ENCODE data around the gene RCN2.
"Not testable (repeated sequence)": the region's sequence is repeated elsewhere in the genome, so short reads cannot be mapped to it uniquely, and the experiment has no call there.

The RCN2 gene

GRCh38 chr15:76932135-76932966 is 802 bp downstream of the RCN2 start:
- no peak for DNase-seq

DNA sequence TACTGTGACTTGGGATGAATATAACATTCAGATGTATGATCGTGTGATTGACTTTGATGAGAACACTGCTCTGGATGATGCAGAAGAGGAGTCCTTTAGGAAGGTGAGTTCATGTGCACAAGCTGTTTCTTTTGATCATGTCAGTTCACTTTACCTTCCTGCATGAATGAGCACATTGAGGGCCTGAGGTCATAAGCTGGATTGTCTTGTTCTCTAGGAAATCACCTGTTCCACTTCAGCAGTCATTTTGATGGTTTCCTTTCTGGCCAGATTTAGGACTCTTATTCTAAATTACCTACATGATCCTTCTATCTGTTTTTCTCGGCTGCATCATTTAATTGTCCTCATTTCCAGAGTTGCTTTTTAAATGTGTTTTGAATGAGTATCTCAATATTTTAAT is 4.1 kb downstream of the RCN2 start:
- no peak for DNase-seq

- no peak for DNase-seq
Observed at GRCh38 chr15:76936671-76937070, 5.1 kb downstream of the RCN2 start.

- no peak for DNase-seq
Observed at GRCh38 chr15:76938752-76939151, 7.2 kb downstream of the RCN2 start.

DNA sequence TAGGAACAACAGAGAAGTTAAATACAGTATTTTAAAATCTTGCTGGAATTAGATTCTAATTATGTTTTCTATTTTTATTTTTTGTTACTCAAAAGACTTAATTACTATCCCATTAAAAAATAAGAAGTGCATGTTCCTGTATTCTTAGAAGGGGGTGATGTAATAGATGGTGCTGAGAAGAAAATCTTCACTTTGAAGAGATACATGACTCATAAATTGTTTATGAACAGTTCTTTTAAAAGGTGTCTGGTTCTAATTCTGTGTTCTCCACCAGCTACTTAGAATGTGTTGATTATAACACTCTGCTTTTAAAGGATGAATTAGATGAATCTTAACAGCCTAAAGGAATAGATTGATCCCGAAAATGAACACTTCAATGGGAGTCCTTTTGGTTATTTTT is 8.2 kb downstream of the RCN2 start:
- DNase-seq: no peak

DNA sequence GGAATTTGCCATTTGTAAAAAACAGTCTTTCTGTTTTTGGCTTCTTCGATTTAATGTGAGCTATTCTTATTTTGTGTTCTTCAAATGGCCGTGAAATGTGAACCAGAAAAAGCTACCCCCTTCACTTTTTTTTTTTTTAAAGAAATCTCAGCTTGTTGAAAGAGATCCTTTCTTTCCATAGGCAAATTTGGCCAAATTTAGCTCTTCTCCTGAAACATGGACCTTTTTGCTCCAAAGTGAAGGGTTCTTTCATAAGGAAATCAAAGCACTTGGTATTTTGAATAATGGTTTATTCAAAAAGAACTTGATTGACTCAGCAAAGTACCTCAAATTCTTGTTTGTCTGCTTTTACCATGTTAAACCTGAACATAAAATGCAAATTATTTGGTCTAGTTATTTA is 10.1 kb downstream of the RCN2 start:
- DNase-seq: no peak

DNA sequence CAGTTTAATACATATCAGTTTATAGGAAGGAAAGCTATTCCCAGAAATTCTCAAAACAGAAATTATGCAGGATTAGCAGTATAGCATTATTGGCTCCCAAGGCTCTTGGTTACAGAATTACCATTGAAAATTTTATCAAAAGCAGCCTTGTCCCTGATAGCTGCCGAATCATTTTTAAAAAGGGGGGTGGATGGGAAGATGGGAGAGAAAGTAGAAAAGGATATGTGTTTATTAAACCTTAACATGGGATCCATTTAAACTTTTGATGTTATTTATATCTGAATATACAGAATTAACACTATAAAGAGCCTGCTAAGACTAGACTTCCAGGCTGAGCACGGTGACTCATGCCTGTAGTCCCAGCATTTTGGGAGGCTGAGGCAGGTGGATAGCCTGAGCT is 10.8 kb downstream of the RCN2 start:
- DNase-seq: no peak

- no peak for DNase-seq
Observed at GRCh38 chr15:76945494-76946093, 14.0 kb downstream of the RCN2 start.

- no peak for DNase-seq
Observed at GRCh38 chr15:76947454-76947853, 15.9 kb downstream of the RCN2 start.

DNA sequence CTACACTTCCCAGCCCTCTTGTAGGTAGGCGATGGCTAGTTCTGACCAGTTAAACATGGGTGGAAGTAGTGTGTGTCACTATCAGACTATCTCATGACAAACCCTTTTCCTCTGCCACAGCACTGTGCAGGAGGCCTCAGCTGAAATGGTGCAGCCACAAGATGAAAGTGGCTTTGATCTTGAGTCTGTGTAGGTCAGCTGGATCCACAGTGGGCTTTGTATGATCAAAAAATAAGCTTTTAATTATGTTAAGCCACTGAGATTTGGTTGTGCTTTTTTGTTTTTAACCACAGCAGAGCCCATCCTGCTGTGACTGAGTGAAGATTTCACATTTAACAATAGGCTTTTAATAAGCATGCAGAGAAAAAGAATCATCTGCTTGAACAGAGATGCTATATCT is 19.7 kb downstream of the RCN2 start:
- no peak for DNase-seq

- DNase-seq: no peak
Observed at GRCh38 chr15:76953913-76954312, 22.4 kb downstream of the RCN2 start.

DNA sequence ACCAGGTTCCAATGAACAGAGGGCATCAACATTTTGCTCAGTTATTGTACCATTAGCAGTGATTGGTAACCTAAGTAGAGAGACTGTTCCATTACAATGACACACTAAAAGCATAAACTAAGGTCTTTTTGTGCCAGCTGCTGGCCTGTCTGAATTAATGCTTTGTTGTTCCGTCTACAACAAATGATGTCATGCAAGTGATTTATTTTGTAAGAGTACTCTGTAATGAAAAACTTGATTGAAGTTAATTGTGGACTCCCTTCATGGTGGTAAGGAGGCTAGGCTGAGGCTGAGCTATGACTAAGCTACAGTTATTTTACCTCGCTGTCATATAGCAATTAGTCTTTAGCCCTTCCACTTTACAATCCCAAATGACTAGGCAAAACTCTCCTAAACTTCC is 23.2 kb downstream of the RCN2 start:
- no peak for DNase-seq

DNA sequence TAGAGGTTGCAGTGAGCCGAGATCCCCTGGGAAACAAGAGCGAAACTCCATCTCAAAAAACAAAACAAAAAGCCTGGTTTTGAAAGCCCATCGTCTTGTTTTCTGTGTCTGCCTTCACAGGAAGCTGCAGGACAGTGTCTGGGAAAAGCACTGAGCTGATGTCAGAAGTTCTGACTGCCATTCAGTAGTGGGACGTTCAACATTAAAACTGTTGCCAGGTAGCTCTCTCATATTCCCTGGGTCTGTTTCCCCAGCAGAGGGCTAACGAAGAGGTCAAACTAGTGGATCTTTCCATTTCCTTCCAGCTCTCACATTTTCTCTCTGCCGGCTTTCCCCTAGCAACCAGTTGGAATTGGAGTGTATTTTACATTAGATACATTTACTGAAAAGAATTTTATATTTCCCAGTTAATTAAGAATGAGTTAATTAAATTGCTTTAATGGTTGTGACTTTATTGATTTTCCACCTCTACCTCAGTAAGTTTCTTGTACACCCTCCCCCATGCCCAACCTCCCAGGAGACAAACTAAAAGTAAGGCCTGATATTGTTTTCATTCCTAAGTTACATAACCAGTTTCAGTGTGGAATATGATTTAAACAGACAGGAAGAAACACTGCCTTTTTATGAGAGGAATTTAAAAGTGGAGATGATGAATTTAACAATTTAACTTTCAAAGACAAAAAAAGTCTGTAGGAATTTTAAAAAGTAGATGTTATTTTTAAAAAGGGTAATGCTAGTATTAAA is 29.9 kb downstream of the RCN2 start:
- DNase-seq: no peak

GRCh38 chr15:76962337-76963013 is 30.9 kb downstream of the RCN2 start:
- no peak for DNase-seq

DNA sequence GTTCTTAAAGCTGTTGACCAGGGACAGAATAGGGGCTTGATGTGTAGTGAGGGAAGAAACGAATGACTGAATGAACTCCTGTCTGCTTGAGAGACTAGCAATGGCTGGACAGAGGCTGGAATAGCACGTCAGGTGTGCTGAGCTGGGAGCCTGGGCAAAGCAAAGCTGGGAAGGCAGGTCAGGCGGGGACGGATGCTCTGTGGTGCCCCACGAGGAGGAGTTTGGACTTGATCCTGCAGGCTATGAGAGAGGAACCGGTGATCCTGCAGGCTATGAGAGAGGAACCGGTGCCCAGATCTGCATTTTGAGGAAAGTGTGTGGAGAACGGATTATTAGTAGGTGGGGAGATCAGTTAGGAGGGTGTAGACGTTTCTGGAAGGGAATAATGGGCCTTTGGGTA is 32.0 kb downstream of the RCN2 start:
- DNase-seq: no peak

GRCh38 chr15:76964157-76964556 is 32.6 kb downstream of the RCN2 start:
- no peak for DNase-seq

DNA sequence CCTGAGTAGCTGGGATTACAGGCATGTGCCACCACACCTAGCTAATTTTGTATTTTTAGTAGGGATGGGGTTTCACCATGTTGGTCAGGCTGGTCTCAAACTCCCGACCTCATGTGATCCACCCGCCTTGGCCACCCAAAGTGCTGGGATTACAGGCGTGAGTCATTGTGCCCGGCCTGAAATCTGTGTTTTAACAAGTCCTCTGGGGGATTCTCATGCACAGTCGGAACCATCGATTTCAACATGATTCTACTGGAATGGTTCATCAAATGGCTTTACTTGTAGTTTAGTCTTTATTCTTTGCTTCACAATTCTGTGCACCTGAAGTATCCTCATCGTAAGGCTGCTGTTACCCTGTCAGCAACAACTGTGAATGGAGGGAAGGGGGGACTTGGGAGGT is 34.5 kb downstream of the RCN2 start:
- DNase-seq: not testable (repeated sequence)

DNA sequence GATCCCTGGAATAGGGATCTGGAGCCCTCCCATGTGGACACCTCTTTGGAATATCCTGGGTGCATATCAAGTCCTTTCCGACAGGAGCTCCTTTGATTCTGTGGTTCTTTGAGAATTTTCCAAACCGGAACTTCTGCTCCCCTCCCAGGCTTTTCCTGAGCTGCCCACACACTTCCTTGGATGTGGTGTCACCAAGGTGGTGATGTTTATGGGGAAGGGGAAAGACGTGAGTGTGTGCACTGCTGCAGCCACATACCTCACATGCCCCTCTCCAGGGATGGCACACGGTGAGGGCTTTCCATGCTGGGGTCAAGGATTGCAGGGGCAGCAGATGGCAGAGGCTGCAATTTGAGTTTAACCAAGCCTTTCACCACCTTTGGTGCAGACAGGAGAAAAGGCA is 35.5 kb downstream of the RCN2 start:
- no peak for DNase-seq

- DNase-seq: no peak
Observed at GRCh38 chr15:76968306-76968705, 36.8 kb downstream of the RCN2 start.

- DNase-seq: no peak
Observed at GRCh38 chr15:76972389-76973361, 41.1 kb downstream of the RCN2 start.

- DNase-seq: peak; percentile 64 to 66
Observed at GRCh38 chr15:76973362-76973743, 41.8 kb downstream of the RCN2 start.

DNA sequence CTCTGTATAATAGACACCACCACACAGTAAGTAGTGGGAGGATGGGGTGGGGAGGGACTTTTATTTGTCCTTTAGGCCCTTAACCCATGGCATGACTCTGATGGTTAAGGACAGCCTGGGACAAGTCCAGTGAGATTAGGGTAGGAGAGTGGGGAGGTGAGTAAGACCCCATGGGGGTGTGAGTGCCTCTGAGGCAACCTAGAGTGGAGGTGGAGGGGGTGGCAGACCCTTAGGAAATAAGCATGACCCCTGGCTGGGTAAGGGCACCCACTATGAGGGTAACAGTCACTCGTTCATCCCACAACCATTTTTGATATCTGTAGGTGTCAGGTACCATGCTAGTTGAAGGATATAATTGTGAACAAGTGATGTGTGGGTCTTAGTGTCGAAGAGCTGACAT is 42.4 kb downstream of the RCN2 start:
- no peak for DNase-seq

Data from activated CD4-positive, alpha-beta T cell treated with anti-CD3 and anti-CD28 coated beads for 4 hours (primary cell).